IMR-90 (cell line): ENCODE data around the gene TMC1. TPM values are rescaled to one million over a fixed set of nuclear protein-coding genes. Genes with fewer than 3 reads are reported as not detected.

Source experiments
- ATAC-seq: fragments of 200-7000 bp; cut with Tn5 transposase; 2 replicates; pipeline ENCODE4 v1.9.1; 2020; ENCODE audit warnings: low read depth, mild to moderate bottlenecking, moderate library complexity
- BruUV-seq: library from RNA; stranded (reverse); fragments of 400-500 nt; replicated peaks from 2 replicates; lab custom pipeline; 2021; lab: Mats Ljungman, UMichigan
- CTCF ChIA-PET: fragments of 300-600 bp; formaldehyde crosslinking; extraction: SDS; loops from one replicate; lab custom pipeline; 2021; ENCODE audit warnings: antibody characterized with exemption; lab: Yijun Ruan, JAX
- POLR2A ChIA-PET: fragments of 300-600 bp; sonication (Branson Sonifier 250); formaldehyde crosslinking; loops from one replicate; lab custom pipeline; 2022; ENCODE audit warnings: antibody characterized with exemption; ENCODE audit not compliant: unreplicated experiment; lab: Charles Lee
- DNase-seq: peaks from one replicate; pipeline ENCODE4 v3.0.0; 2013
- H2AFZ ChIP-seq: replicated peaks from 2 replicates; pipeline ENCODE3; 2013; ENCODE audit warnings: low read length, mild to moderate bottlenecking; ENCODE audit not compliant: poor library complexity
- H2AK5ac ChIP-seq: 2 replicates; pipeline ENCODE4 v1.6.1; 2013; ENCODE audit warnings: low read depth, low read length, inconsistent platforms
- H2AK9ac ChIP-seq: replicated peaks from 2 replicates; pipeline ENCODE3; 2013; ENCODE audit warnings: mild to moderate bottlenecking, low read depth, low read length, moderate library complexity; ENCODE audit not compliant: poor library complexity
- H2BK120ac ChIP-seq: 2 replicates; pipeline ENCODE4 v1.6.1; 2013; ENCODE audit warnings: low read depth, low read length, inconsistent platforms
- H2BK15ac ChIP-seq: 3 replicates; pipeline ENCODE4 v1.6.1; 2013; ENCODE audit warnings: low read depth, low read length, inconsistent platforms
- H2BK20ac ChIP-seq: 2 replicates; pipeline ENCODE4 v1.6.1; 2013; ENCODE audit warnings: low read depth, mild to moderate bottlenecking, inconsistent platforms, low read length, moderate library complexity
- H2BK5ac ChIP-seq: 2 replicates; pipeline ENCODE4 v1.6.1; 2013; ENCODE audit warnings: mild to moderate bottlenecking, low read depth, low read length, inconsistent platforms; ENCODE audit not compliant: poor library complexity, severe bottlenecking
- H3K14ac ChIP-seq: replicated peaks from 2 replicates; pipeline ENCODE4 v1.6.1; 2013; ENCODE audit warnings: low read depth, low read length, inconsistent platforms
- H3K18ac ChIP-seq: 2 replicates; pipeline ENCODE4 v1.6.1; 2013; ENCODE audit warnings: low read depth, low read length, control low read depth
- H3K23ac ChIP-seq: 2 replicates; pipeline ENCODE4 v1.6.1; 2013; ENCODE audit warnings: low read depth, low read length, inconsistent platforms
- H3K27ac ChIP-seq: 2 replicates; pipeline ENCODE4 v1.5.1; 2013; ENCODE audit warnings: mild to moderate bottlenecking, control low read depth, low read length; ENCODE audit not compliant: insufficient read depth
- H3K27me3 ChIP-seq: 2 replicates; pipeline ENCODE4 v1.6.1; 2013; ENCODE audit warnings: low read length; ENCODE audit not compliant: control insufficient read depth, insufficient read depth
- H3K36me3 ChIP-seq: 2 replicates; pipeline ENCODE4 v1.6.1; 2013; ENCODE audit warnings: low read length, mixed read lengths; ENCODE audit not compliant: control insufficient read depth, insufficient read depth
- H3K4ac ChIP-seq: 2 replicates; pipeline ENCODE4 v1.6.1; 2013; ENCODE audit warnings: low read depth, low read length, inconsistent platforms
- H3K4me1 ChIP-seq: 2 replicates; pipeline ENCODE4 v1.6.1; 2013; ENCODE audit warnings: low read length, mixed read lengths; ENCODE audit not compliant: control insufficient read depth, insufficient read depth
- H3K4me2 ChIP-seq: 2 replicates; pipeline ENCODE4 v1.6.1; 2013; ENCODE audit warnings: low read depth, mild to moderate bottlenecking, control low read depth, low read length, moderate library complexity
- H3K4me3 ChIP-seq: 2 replicates; pipeline ENCODE4 v1.5.1; 2013; ENCODE audit warnings: low read depth, mild to moderate bottlenecking, control low read depth, low read length, moderate library complexity; ENCODE audit not compliant: insufficient read depth
- H3K56ac ChIP-seq: 2 replicates; pipeline ENCODE4 v1.6.1; 2013; ENCODE audit warnings: low read length, inconsistent platforms; ENCODE audit not compliant: insufficient read depth; ENCODE audit errors: extremely low read depth
- H3K79me1 ChIP-seq, 2 experiments: 2 replicates each; pipeline ENCODE4 v1.6.1; 2013; ENCODE audit warnings: low read length in 2 of 2, inconsistent platforms in 1 of 2, low read depth in 1 of 2
- H3K9ac ChIP-seq: 2 replicates; pipeline ENCODE4 v1.6.1; 2013; ENCODE audit warnings: low read depth, low read length, control low read depth
- H3K9me1 ChIP-seq: 2 replicates; pipeline ENCODE4 v1.6.1; 2013; ENCODE audit warnings: low read length, inconsistent platforms; ENCODE audit not compliant: insufficient read depth
- H3K9me3 ChIP-seq: 2 replicates; pipeline ENCODE4 v1.6.1; 2013; ENCODE audit warnings: low read length; ENCODE audit not compliant: control insufficient read depth, insufficient read depth
- H4K20me1 ChIP-seq: 2 replicates; pipeline ENCODE4 v1.6.1; 2013; ENCODE audit warnings: low read length, inconsistent platforms; ENCODE audit not compliant: insufficient read depth
- H4K5ac ChIP-seq: 2 replicates; pipeline ENCODE4 v1.6.1; 2013; ENCODE audit warnings: mild to moderate bottlenecking, low read depth, low read length, control low read depth
- H4K8ac ChIP-seq, 2 experiments: 2 replicates each; pipeline ENCODE4 v1.6.1; 2013; ENCODE audit warnings: low read depth in 2 of 2, low read length in 2 of 2, control low read depth in 1 of 2, inconsistent platforms in 1 of 2
- H4K91ac ChIP-seq: 2 replicates; pipeline ENCODE4 v1.6.1; 2013; ENCODE audit warnings: low read depth, low read length, inconsistent platforms; ENCODE audit not compliant: insufficient read depth
- FOS ChIP-seq: fragments of 150-350 bp; IDR thresholded peaks from 2 replicates; pipeline ENCODE4 v1.6.1; 2016; ENCODE audit warnings: low read depth, low read length
- MAFK ChIP-seq: IDR thresholded peaks from 2 replicates; pipeline ENCODE4 v1.6.1; 2012; ENCODE audit warnings: low read depth, low read length, improper control_type of control experiment
- MAZ ChIP-seq: IDR thresholded peaks from 2 replicates; pipeline ENCODE4 v1.6.1; 2012; ENCODE audit warnings: low read depth, mild to moderate bottlenecking, low read length, improper control_type of control experiment, moderate library complexity, borderline replicate concordance
- MXI1 ChIP-seq: IDR thresholded peaks from 2 replicates; pipeline ENCODE4 v1.6.1; 2012; ENCODE audit warnings: low read depth, mild to moderate bottlenecking, low read length, moderate library complexity, borderline replicate concordance
- NFE2L2 ChIP-seq: fragments of 150-350 bp; IDR thresholded peaks from 2 replicates; pipeline ENCODE4 v1.6.1; 2016; ENCODE audit warnings: low read depth, mild to moderate bottlenecking, low read length
- POLR2A ChIP-seq: IDR thresholded peaks from 2 replicates; pipeline ENCODE4 v1.6.1; 2012; ENCODE audit warnings: mild to moderate bottlenecking, low read depth, low read length
- RFX5 ChIP-seq: IDR thresholded peaks from 2 replicates; pipeline ENCODE4 v1.8.0; 2012; ENCODE audit warnings: low read depth, mild to moderate bottlenecking, low read length, moderate library complexity
- USF2 ChIP-seq: fragments of 150-350 bp; IDR thresholded peaks from 2 replicates; pipeline ENCODE4 v1.6.1; 2017; ENCODE audit warnings: mild to moderate bottlenecking, antibody characterized with exemption, low read length, low read depth
- WGBS, 2 experiments: methylation state at CpG; one replicate each; pipeline versions ENCODE4 v1.1.5 to v1.1.7; 2013; ENCODE audit warnings: missing lambda C conversion rate in 2 of 2; ENCODE audit not compliant: insufficient read length in 1 of 2; ENCODE audit errors: extremely low coverage in 2 of 2; 5-methylcytosine and 5-hydroxymethylcytosine counted together
- dilution Hi-C: fragments of 300-500 bp; cut with HindIII; formaldehyde crosslinking; loops from one replicate; pipeline ENCODE4 v1.14.3; 2018; ENCODE audit warnings: low sequenced_read_pairs; ENCODE audit not compliant: unreplicated experiment
- in situ Hi-C: fragments of 300-500 bp; cut with MboI; formaldehyde crosslinking; loops from 3 replicates; pipeline ENCODE4 v1.14.3; 2019; ENCODE audit warnings: low sequenced_read_pairs, inconsistent platforms, mixed read lengths
- intact Hi-C: fragments of 100-400 bp; cut with micrococcal nuclease; formaldehyde crosslinking; loops from 2 replicates; pipeline ENCODE4 v1.10.0; 2022
- polyA plus RNA-seq, 3 experiments: library from polyadenylated mRNA; depleted of rRNA; stranded (reverse); fragments of >200 nt; gene quantifications; 2 replicates each; pipeline ENCODE4 v1.2.3, GENCODE V29; 2012; ENCODE audit warnings: low replicate concordance in 1 of 3
- total RNA-seq: library from RNA; depleted of rRNA; stranded (reverse); fragments of >200 nt; gene quantifications from 2 replicates; pipeline ENCODE4 v1.2.3, GENCODE V29; 2012
- TF ChIP-seq, protein P1 (sequence below): conservative IDR thresholded peaks from 2 replicates; pipeline ENCODE4 v1.5.1; 2012; ENCODE audit warnings: mild to moderate bottlenecking, low read depth, low read length, improper control_type of control experiment

TMC1 gene
- total and polyA plus RNA-seq, 2 of the 4 experiments (the other 2 are of a cell fraction): not detected

GRCh38 chr9:72565535-72565934 lies 44.1 kb downstream of the TMC1 start (continued):
- TF ChIP-seq, protein P1, sequence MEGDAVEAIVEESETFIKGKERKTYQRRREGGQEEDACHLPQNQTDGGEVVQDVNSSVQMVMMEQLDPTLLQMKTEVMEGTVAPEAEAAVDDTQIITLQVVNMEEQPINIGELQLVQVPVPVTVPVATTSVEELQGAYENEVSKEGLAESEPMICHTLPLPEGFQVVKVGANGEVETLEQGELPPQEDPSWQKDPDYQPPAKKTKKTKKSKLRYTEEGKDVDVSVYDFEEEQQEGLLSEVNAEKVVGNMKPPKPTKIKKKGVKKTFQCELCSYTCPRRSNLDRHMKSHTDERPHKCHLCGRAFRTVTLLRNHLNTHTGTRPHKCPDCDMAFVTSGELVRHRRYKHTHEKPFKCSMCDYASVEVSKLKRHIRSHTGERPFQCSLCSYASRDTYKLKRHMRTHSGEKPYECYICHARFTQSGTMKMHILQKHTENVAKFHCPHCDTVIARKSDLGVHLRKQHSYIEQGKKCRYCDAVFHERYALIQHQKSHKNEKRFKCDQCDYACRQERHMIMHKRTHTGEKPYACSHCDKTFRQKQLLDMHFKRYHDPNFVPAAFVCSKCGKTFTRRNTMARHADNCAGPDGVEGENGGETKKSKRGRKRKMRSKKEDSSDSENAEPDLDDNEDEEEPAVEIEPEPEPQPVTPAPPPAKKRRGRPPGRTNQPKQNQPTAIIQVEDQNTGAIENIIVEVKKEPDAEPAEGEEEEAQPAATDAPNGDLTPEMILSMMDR: no peak
- TF ChIP-seq NFE2L2 (no peak), POLR2A (no peak)

- Histone ChIP-seq H3K4ac (no peak overlapping the region), H2BK5ac (no peak overlapping the region), H3K9me3 (no peaks in the 10 kb centered on the region), H3K27me3 (no peaks in the 10 kb centered on the region), H4K91ac (no peak overlapping the region; the same call in 1 of the 2 replicates), H3K27ac (no peak overlapping the region), H3K14ac (no peak overlapping the region), H3K4me2 (no peak overlapping the region), H3K4me3 (no peak overlapping the region), H4K8ac (no peak overlapping the region), H2AFZ (no peak overlapping the region), H3K9me1 (0 out of 2 replicates have a peak, but pooled peaks cover 4% of the 10 kb centered on the region), H2BK120ac (no peak overlapping the region), H3K23ac (no peak overlapping the region), H3K36me3 (no peaks in the 10 kb centered on the region), H2AK5ac (peak overlapping the region; percentile 50; the same call in 1 of the 2 replicates), H4K5ac (no peak overlapping the region), H3K4me1 (peaks cover 16% of the 10 kb centered on the region), H3K56ac (no peak overlapping the region; the same call in 1 of the 2 replicates), H3K18ac (no peak overlapping the region), H3K79me1 (0 out of 4 replicates have a peak, but pooled peaks cover 0 to 8% of the 10 kb centered on the region in 2 experiments), H4K20me1 (no peaks in the 10 kb centered on the region), H2BK15ac (peak overlapping the region; percentile 58; the same call in 1 of the 3 replicates), H3K9ac (no peak overlapping the region), H2BK20ac (peak overlapping the region; percentile 36; the same call in 1 of the 2 replicates), H2AK9ac (no peak overlapping the region)
- in situ Hi-C loops (loop anchor here (25.0 kb wide), 1 partner anchor 837 kb away; no protein-coding TSS in a partner anchor), dilution Hi-C loops (no loop called here), intact Hi-C loops (no loop called here)
- ATAC-seq: no peak
- BruUV-seq: no TSS peak
- ChIA-PET POLR2A (no interaction called here), CTCF (interaction anchor here (1.0 kb wide), 1 partner anchor 12 kb away, joined by 3 read pairs; no protein-coding TSS in a partner anchor)
- WGBS, 2 experiments: 89% methylated on average over 1 of the region's 3 CpGs; no CpG with 5 or more reads in 1 of the 2 experiments
- DNase-seq: no peak
- TF ChIP-seq USF2 (no peak), MXI1 (no peak), MAFK (no peak), FOS (no peak), POLR2A (no peak), MAZ (no peak), NFE2L2 (no peak), RFX5 (no peak)
- TF ChIP-seq, protein P1: no peak
These were observed 52.9 kb downstream of the TMC1 start for GRCh38 chr9:72574156-72574810.
